ENCODE measurements around the gene FUT6. TPM values are rescaled to one million over a fixed set of nuclear protein-coding genes. Genes with fewer than 3 reads are reported as not detected.

Gene FUT6
- total and polyA plus RNA-seq, 11 donors, result not detected

DNA sequence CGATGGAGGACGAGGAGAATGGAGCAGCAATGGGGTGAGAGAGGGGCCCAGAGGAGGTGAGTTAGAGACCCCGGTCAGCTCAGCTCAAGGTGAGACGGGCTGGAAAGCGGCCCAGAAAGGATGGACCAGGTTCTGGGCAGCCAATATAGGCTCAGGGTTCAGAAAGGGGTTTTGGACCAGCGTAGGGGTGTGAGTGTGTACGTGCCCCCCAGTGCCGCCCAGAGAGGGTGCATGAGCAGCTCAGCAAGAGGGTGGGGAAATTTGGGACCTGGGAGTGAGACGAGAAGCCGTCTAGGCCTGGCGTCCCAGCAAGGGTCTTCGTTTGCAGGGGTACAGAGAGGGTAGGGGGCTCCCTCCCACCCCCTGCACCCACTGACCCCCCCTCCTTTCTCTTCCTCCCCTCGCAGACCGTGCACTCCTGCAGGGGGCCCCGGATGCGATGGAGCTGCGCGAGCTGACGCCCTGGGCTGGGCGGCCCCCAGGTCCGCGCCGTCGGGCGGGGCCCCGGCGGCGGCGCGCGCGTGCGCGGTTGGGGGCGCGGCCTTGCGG lies 12.1 kb downstream of the FUT6 start:
- H3K27ac ChIP-seq, result peak overlapping the region in 8 of 12 donors; percentile 43 to 88 (median 78)
- TF ChIP-seq CTCF (IDR thresholded peaks at IDR 0.05) (no peak), POLR2A (IDR thresholded peaks at IDR 0.05) (no peak)
- ATAC-seq, result no peak
- peaks cover 0 to 26% (median 13%) of the 10 kb centered on the region in 9 donors for H3K27me3 ChIP-seq
- 17 to 39% (median 22%) methylated on average over 18 to 37 of the region's 37 CpGs for WGBS, 4 donors
- no peaks in the 10 kb centered on the region for H3K9me3 ChIP-seq
- intact Hi-C loops (cut with DNase I), result loop anchor here in 8 of 10 donors (2.0 to 5.0 kb wide), 3 partner anchors 21 to 65 kb away; no protein-coding TSS in a partner anchor
- H3K4me1 ChIP-seq, result peaks cover 0 to 30% (median 4%) of the 10 kb centered on the region in 12 donors
- peak in 1 of 5 donors; percentile 29 for DNase-seq
- no peaks in the 10 kb centered on the region for H3K36me3 ChIP-seq
- peak overlapping the region in 9 of 12 donors; percentile 17 to 64 (median 50) for H3K4me3 ChIP-seq

DNA sequence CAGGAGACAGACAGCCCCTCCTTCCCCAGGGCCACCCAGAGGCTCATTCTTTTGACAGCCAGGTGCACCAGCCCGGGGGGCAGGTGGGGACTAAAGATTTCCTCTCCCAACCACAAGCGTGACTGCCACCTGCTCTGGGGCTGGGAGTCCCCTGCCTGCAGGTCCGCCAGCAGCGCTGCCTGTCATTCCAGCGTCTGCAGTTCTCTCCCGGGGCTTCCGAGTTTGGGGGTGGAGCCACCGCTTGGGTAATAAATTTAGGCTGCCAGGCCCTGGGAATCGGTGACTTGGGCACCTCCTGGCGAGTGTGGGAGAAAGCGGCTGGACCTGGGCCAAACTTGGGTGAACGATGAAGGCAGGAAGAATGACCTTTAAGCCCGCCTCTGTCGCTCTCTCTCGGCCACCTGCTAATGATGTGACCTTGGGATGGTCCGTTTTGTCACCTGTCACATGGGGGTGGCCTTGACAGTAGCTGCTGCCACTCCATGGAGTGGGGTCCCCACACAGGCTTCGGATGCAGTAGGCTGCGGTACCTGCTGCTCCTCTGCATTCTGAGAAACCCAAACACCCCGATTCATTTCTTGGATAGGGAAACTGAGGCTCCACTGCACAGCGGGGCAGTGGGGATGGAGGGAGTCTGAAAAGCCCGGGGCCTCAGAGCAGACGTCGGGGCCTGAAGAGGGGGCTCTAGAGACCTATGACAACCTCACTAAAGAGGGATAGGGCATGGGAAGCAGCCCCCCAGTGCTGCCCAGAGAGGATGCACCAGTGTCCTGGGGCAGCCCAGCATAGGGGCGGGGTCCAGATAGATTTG lies 12.8 kb downstream of the FUT6 start:
- H3K4me1 ChIP-seq, result peaks cover 0 to 30% (median 4%) of the 10 kb centered on the region in 12 donors
- H3K27ac ChIP-seq, result peak overlapping the region in 9 of 12 donors; percentile 43 to 88 (median 76)
- intact Hi-C loops (cut with DNase I), result loop anchor here in 8 of 10 donors (2.0 to 5.0 kb wide), 3 partner anchors 20 to 66 kb away; no protein-coding TSS in a partner anchor
- H3K36me3 ChIP-seq, result no peaks in the 10 kb centered on the region
- 19 to 23% (median 22%) methylated on average over 24 of the region's 24 CpGs for WGBS, 4 donors
- TF ChIP-seq POLR2A (IDR thresholded peaks at IDR 0.05) (no peak), CTCF (IDR thresholded peaks at IDR 0.05) (peak in 5 of 12 donors; percentile 9 to 40 (median 26))
- ATAC-seq (peak; percentile 12 to 29 (median 24)), DNase-seq (peak; percentile 69 to 84 (median 78))
- H3K4me3 ChIP-seq, result peak overlapping the region in 2 of 12 donors; percentile 42 to 64
- H3K9me3 ChIP-seq, result no peaks in the 10 kb centered on the region
- H3K27me3 ChIP-seq, result peaks cover 0 to 26% (median 13%) of the 10 kb centered on the region in 9 donors

DNA sequence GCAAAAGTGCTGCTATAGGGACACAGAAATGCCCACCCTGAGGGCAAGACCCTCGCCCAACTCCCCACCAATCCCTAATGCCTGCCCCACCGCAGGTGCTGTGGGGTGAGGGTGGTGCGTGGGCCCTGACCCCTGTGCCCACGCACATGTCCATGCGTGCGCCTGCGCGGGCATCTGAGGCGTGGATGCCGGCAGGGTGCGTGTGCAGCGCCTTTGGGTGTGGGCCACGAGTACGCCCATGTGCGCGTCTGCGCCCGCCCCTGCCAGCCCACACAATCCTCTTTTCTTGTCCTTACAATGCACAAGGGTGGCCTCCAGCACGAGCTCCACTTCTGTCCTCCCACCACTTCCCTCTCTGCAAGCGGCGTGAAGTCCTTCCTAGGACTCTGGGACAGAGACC lies 14.3 kb downstream of the FUT6 start:
- intact Hi-C loops (cut with DNase I), result loop anchor here in 8 of 10 donors (5.0 kb wide), 2 partner anchors 52 to 67 kb away; no protein-coding TSS in a partner anchor
- Histone ChIP-seq H3K4me1 (peaks cover 0 to 30% (median 4%) of the 10 kb centered on the region in 12 donors), H3K27ac (no peak overlapping the region), H3K4me3 (no peak overlapping the region), H3K27me3 (peaks cover 0 to 24% (median 10%) of the 10 kb centered on the region in 9 donors), H3K36me3 (no peaks in the 10 kb centered on the region), H3K9me3 (no peaks in the 10 kb centered on the region)
- TF ChIP-seq CTCF (IDR thresholded peaks at IDR 0.05) (no peak), POLR2A (IDR thresholded peaks at IDR 0.05) (no peak)
- no peak for DNase-seq
- no peak for ATAC-seq
- WGBS, 4 donors, result 81 to 92% (median 91%) methylated on average over 5 to 21 of the region's 21 CpGs

GRCh38 chr19:5824751-5825150 lies 14.8 kb downstream of the FUT6 start:
- intact Hi-C loops (cut with DNase I), result loop anchor here in 8 of 10 donors (5.0 kb wide), 2 partner anchors 53 to 68 kb away; no protein-coding TSS in a partner anchor
- no peak for TF ChIP-seq CTCF (IDR thresholded peaks at IDR 0.05)
- no peak for TF ChIP-seq POLR2A (IDR thresholded peaks at IDR 0.05)
- no peak for DNase-seq
- H3K27me3 ChIP-seq, result peaks cover 0 to 19% (median 7%) of the 10 kb centered on the region in 9 donors
- no peaks in the 10 kb centered on the region for H3K9me3 ChIP-seq
- no peak for ATAC-seq
- no peaks in the 10 kb centered on the region for H3K36me3 ChIP-seq
- 71 to 83% (median 82%) methylated on average over 10 of the region's 10 CpGs for whole genome bisulfite sequencing, 4 donors
- H3K4me3 ChIP-seq, result no peak overlapping the region
- H3K27ac ChIP-seq, result no peak overlapping the region
- H3K4me1 ChIP-seq, result peaks cover 0 to 28% (median 4%) of the 10 kb centered on the region in 12 donors
